HepG2 (cell line): ENCODE measurements around the gene DUSP22. TPM values are rescaled to one million over a fixed set of nuclear protein-coding genes. Genes with fewer than 3 reads are reported as not detected.
A peak's percentile ranks its signal among the peaks of the same experiment; 100 is the strongest.

Experiments used
- AHR ChIP-seq: IDR thresholded peaks from 2 replicates; pipeline ENCODE4 v1.6.1; 2018; ENCODE audit warnings: missing genetic modification reagents, missing compliant biosample characterization
- DNMT1 ChIP-seq: sonication (generic); formaldehyde crosslinking; IDR thresholded peaks from 2 replicates; pipeline ENCODE4 v1.5.1; 2020; ENCODE audit warnings: mild to moderate bottlenecking, missing genetic modification reagents
- MAF1 ChIP-seq: sonication (generic); formaldehyde crosslinking; IDR thresholded peaks from 2 replicates; pipeline ENCODE4 v1.5.0; 2020; ENCODE audit warnings: missing genetic modification reagents, borderline replicate concordance
- PPARG ChIP-seq: conservative IDR thresholded peaks from 2 replicates; pipeline ENCODE4 v1.6.1; 2016; ENCODE audit warnings: missing biosample characterization, missing genetic modification reagents
- SMC3 ChIP-seq: IDR thresholded peaks from 2 replicates; pipeline ENCODE4 v1.6.1; 2011; ENCODE audit warnings: low read length, improper control_type of control experiment
- SP5 ChIP-seq: IDR thresholded peaks from 2 replicates; pipeline ENCODE4 v1.6.1; 2016; ENCODE audit warnings: low read depth, borderline replicate concordance
- TGIF2 ChIP-seq: IDR thresholded peaks from 2 replicates; pipeline ENCODE4 v1.6.1; 2016; ENCODE audit warnings: control low read depth, missing compliant biosample characterization
- YY1 ChIP-seq: IDR thresholded peaks from 2 replicates; pipeline ENCODE4 v1.6.1; 2011; ENCODE audit warnings: low read length, low read depth, moderate library complexity, mild to moderate bottlenecking; ENCODE audit not compliant: insufficient read depth, insufficient replicate concordance
- ZNF367 ChIP-seq: sonication (generic); formaldehyde crosslinking; IDR thresholded peaks from 2 replicates; pipeline ENCODE4 v1.4.0; 2020; ENCODE audit warnings: missing genetic modification reagents, borderline replicate concordance
- ZNF484 ChIP-seq: sonication (generic); formaldehyde crosslinking; IDR thresholded peaks from 2 replicates; pipeline ENCODE4 v1.5.1; 2020; ENCODE audit warnings: mild to moderate bottlenecking, low read depth, missing genetic modification reagents, borderline replicate concordance
- polyA plus RNA-seq, 8 experiments: library from polyadenylated mRNA; depleted of rRNA in 3 of 8; stranded (reverse) in 7 of 8; unstranded in 1 of 8; fragments of >200 nt; fragmentation: Illumina TruSeq in 4 of 8; extraction: Trizol in 4 of 8; gene quantifications; 2 replicates each; pipeline versions ENCODE4 v1.2.1 to v1.2.3, GENCODE V29; 2011 to 2016; ENCODE audit warnings: low read depth in 4 of 8, missing spikeins in 1 of 8, mixed read lengths in 1 of 8; ENCODE audit not compliant: insufficient read depth in 1 of 8
- total RNA-seq, 5 experiments: library from RNA; depleted of rRNA; stranded (reverse); fragments of >200 nt; fragmentation: Illumina TruSeq; extraction: Trizol; gene quantifications; 2 replicates each; pipeline ENCODE4 v1.2.3, GENCODE V29; 2016; ENCODE audit warnings: low read depth in 1 of 5
- TF ChIP-seq, protein P1 (sequence below): sonication (generic); formaldehyde crosslinking; IDR thresholded peaks from 2 replicates; pipeline ENCODE4 v1.5.0; 2020; ENCODE audit warnings: mild to moderate bottlenecking, missing genetic modification reagents, borderline replicate concordance
- TF ChIP-seq, protein P2 (sequence below): sonication (generic); formaldehyde crosslinking; IDR thresholded peaks from 2 replicates; pipeline ENCODE4 v1.8.1; 2022; ENCODE audit warnings: low read depth, mild to moderate bottlenecking, missing genetic modification reagents
- TF ChIP-seq, protein P3 (sequence below): sonication (generic); formaldehyde crosslinking; conservative IDR thresholded peaks from 2 replicates; pipeline ENCODE4 v1.4.0; 2020; ENCODE audit warnings: missing genetic modification reagents
- TF ChIP-seq, protein P4 (sequence below), 2 experiments: fragments of 450-650 bp in 1 of 2; sonication (generic) in 1 of 2; formaldehyde crosslinking; IDR thresholded peaks; 2 replicates each; pipeline versions ENCODE4 v1.5.0 to v1.8.0; 2020 to 2022; ENCODE audit warnings: mild to moderate bottlenecking in 1 of 2, missing genetic modification reagents in 1 of 2

Gene DUSP22
- total and polyA plus RNA-seq, 2 of the 13 experiments (the other 11 are each of a cell fraction or from before 2014, with no cell fraction given): 20.2 to 32.8 TPM

DNA sequence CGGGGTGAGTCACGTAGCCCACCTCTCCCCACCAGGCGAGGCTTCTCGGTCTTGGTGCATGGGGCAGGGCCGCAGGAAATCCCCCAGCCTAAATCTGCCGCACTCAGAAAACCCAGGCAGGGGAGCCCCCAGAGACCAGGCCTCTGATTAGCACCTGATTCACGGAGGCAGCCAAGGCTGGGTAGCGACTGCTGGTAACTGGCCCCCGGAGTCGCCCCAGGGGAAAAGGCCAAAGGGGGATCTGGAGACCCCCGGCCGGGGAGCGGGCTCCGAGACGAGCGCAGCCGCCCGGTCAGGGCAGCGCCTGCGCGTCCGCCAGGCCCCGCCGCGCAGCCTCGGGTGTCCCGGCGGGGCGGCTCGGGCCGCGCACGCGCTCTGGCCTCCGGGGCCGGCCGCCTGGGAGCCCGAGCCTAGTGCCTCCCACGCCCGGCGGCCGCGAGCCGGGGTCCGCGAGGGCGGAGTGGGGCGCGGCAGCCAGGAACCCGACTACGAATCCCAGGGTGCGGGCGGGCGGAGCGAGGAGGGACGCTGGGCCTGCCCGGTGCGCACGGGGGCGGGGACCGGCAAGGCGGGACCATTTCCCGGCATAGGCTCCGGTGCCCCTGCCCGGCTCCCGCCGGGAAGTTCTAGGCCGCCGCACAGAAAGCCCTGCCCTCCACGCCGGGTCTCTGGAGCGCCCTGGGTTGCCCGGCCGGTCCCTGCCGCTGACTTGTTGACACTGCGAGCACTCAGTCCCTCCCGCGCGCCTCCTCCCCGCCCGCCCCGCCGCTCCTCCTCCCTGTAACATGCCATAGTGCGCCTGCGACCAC, at the start of gene DUSP22 (continued):
- TF ChIP-seq, protein P1, sequence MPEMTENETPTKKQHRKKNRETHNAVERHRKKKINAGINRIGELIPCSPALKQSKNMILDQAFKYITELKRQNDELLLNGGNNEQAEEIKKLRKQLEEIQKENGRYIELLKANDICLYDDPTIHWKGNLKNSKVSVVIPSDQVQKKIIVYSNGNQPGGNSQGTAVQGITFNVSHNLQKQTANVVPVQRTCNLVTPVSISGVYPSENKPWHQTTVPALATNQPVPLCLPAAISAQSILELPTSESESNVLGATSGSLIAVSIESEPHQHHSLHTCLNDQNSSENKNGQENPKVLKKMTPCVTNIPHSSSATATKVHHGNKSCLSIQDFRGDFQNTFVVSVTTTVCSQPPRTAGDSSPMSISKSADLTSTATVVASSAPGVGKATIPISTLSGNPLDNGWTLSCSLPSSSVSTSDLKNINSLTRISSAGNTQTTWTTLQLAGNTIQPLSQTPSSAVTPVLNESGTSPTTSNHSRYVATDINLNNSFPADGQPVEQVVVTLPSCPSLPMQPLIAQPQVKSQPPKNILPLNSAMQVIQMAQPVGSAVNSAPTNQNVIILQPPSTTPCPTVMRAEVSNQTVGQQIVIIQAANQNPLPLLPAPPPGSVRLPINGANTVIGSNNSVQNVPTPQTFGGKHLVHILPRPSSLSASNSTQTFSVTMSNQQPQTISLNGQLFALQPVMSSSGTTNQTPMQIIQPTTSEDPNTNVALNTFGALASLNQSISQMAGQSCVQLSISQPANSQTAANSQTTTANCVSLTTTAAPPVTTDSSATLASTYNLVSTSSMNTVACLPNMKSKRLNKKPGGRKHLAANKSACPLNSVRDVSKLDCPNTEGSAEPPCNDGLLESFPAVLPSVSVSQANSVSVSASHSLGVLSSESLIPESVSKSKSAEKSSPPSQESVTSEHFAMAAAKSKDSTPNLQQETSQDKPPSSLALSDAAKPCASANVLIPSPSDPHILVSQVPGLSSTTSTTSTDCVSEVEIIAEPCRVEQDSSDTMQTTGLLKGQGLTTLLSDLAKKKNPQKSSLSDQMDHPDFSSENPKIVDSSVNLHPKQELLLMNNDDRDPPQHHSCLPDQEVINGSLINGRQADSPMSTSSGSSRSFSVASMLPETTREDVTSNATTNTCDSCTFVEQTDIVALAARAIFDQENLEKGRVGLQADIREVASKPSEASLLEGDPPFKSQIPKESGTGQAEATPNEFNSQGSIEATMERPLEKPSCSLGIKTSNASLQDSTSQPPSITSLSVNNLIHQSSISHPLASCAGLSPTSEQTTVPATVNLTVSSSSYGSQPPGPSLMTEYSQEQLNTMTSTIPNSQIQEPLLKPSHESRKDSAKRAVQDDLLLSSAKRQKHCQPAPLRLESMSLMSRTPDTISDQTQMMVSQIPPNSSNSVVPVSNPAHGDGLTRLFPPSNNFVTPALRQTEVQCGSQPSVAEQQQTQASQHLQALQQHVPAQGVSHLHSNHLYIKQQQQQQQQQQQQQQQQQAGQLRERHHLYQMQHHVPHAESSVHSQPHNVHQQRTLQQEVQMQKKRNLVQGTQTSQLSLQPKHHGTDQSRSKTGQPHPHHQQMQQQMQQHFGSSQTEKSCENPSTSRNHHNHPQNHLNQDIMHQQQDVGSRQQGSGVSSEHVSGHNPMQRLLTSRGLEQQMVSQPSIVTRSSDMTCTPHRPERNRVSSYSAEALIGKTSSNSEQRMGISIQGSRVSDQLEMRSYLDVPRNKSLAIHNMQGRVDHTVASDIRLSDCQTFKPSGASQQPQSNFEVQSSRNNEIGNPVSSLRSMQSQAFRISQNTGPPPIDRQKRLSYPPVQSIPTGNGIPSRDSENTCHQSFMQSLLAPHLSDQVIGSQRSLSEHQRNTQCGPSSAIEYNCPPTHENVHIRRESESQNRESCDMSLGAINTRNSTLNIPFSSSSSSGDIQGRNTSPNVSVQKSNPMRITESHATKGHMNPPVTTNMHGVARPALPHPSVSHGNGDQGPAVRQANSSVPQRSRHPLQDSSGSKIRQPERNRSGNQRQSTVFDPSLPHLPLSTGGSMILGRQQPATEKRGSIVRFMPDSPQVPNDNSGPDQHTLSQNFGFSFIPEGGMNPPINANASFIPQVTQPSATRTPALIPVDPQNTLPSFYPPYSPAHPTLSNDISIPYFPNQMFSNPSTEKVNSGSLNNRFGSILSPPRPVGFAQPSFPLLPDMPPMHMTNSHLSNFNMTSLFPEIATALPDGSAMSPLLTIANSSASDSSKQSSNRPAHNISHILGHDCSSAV: no peak
- no peak for TF ChIP-seq ZNF367 (CRISPR knock-in tag)
- TF ChIP-seq, protein P2, sequence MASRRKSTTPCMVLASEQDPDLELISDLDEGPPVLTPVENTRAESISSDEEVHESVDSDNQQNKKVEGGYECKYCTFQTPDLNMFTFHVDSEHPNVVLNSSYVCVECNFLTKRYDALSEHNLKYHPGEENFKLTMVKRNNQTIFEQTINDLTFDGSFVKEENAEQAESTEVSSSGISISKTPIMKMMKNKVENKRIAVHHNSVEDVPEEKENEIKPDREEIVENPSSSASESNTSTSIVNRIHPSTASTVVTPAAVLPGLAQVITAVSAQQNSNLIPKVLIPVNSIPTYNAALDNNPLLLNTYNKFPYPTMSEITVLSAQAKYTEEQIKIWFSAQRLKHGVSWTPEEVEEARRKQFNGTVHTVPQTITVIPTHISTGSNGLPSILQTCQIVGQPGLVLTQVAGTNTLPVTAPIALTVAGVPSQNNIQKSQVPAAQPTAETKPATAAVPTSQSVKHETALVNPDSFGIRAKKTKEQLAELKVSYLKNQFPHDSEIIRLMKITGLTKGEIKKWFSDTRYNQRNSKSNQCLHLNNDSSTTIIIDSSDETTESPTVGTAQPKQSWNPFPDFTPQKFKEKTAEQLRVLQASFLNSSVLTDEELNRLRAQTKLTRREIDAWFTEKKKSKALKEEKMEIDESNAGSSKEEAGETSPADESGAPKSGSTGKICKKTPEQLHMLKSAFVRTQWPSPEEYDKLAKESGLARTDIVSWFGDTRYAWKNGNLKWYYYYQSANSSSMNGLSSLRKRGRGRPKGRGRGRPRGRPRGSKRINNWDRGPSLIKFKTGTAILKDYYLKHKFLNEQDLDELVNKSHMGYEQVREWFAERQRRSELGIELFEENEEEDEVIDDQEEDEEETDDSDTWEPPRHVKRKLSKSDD: no peak; the same call in 1 of the 2 replicates
- no peak for TF ChIP-seq SMC3
- peak; percentile 61 for TF ChIP-seq YY1
- TF ChIP-seq ZNF484 (CRISPR knock-in tag): no peak
- TF ChIP-seq PPARG (CRISPR knock-in tag): no peak
- TF ChIP-seq, protein P3, sequence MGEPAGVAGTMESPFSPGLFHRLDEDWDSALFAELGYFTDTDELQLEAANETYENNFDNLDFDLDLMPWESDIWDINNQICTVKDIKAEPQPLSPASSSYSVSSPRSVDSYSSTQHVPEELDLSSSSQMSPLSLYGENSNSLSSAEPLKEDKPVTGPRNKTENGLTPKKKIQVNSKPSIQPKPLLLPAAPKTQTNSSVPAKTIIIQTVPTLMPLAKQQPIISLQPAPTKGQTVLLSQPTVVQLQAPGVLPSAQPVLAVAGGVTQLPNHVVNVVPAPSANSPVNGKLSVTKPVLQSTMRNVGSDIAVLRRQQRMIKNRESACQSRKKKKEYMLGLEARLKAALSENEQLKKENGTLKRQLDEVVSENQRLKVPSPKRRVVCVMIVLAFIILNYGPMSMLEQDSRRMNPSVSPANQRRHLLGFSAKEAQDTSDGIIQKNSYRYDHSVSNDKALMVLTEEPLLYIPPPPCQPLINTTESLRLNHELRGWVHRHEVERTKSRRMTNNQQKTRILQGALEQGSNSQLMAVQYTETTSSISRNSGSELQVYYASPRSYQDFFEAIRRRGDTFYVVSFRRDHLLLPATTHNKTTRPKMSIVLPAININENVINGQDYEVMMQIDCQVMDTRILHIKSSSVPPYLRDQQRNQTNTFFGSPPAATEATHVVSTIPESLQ (CRISPR knock-in tag): no peak
- no peak; the same call in 1 of the 2 replicates for TF ChIP-seq SP5 (CRISPR knock-in tag)
- no peak for TF ChIP-seq TGIF2 (CRISPR knock-in tag)
- TF ChIP-seq AHR (CRISPR knock-in tag): no peak; the same call in none of the 2 replicates
- TF ChIP-seq DNMT1 (CRISPR knock-in tag): no peak
- TF ChIP-seq MAF1 (CRISPR knock-in tag): peak; percentile 25; the same call in 1 of the 2 replicates
- TF ChIP-seq, protein P4, sequence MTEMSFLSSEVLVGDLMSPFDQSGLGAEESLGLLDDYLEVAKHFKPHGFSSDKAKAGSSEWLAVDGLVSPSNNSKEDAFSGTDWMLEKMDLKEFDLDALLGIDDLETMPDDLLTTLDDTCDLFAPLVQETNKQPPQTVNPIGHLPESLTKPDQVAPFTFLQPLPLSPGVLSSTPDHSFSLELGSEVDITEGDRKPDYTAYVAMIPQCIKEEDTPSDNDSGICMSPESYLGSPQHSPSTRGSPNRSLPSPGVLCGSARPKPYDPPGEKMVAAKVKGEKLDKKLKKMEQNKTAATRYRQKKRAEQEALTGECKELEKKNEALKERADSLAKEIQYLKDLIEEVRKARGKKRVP (CRISPR knock-in tag; IDR thresholded peaks at IDR 0.05): no peak
